Heart left ventricle (tissue), 13 donors: ENCODE results near the gene CLCN4.

ENCODE experiments used
- POLR2A ChIP-seq, 2 donors: fragments of 450-650 bp; IDR thresholded peaks; one replicate each; pipeline ENCODE4 v1.6.1; 2017; ENCODE audit warnings: antibody characterized with exemption in 2 of 2, mild to moderate bottlenecking in 2 of 2, moderate library complexity in 2 of 2
- TF ChIP-seq, protein P1 (sequence below), 12 donors: fragments of 200-600 bp; sonication (generic) in 4 of 12; IDR thresholded peaks; one replicate each; pipeline versions ENCODE4 v1.5.0 to v1.8.0; 2018 to 2022; ENCODE audit warnings: antibody characterized with exemption in 12 of 12, mild to moderate bottlenecking in 5 of 12
- donor health status: ischemic (EF 13 %, LVEDD 7.1; RV severe dilation, severe dysfunction).
- donor health status: DM: no; HTN: yes; CAD: no.
- donor health status: DM: no; HTN: no; CAD: no.
- donor health status: ischemic (EF 25% LVEDD 6.9; RV normal size, moderate dysfunction).
- donor health status: ischemic (EF 25% LVEDD 5.7; RV mildly dilated, moderate dysfunction).
- donor health status: ischemic (EF 35%, LVEDD 5.7; RV mildly dilated, moderate dysfunction).
- donor health status: nonischemic (EF 11% LVEDD 7.7; RV severe dilation, severe dysfunction).
- donor health status: DM: yes; HTN: yes; CAD: no.
- donor health status: PGD.
- donor health status: ischemic (EF 29% LVEDD 5.4; RV normal size, mild dysfunction).
- donor health status: nonischemic (EF 23%, LVEDD 6.1; RV moderate dilation, normal function).

DNA sequence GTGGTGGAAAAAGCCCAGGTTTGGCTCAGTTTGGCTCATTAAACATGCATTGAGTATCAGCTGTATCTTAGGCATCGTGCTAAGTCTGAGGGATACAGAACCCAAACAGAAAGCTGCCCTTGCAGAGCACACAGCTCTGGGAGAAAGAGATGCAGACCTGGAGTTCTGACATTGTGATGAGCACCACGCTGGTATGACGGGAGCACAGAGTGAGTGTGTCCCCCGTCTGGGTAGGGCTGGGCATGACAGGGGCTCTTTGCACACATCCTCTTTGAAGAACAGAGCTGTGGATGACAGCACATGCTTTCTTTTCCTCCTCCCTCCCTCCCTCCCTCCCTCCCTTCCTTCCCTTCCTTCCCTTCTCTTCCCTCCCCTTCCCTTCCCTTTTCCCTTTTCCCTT lies 52.2 kb downstream of the CLCN4 start:
- TF ChIP-seq, protein P1, sequence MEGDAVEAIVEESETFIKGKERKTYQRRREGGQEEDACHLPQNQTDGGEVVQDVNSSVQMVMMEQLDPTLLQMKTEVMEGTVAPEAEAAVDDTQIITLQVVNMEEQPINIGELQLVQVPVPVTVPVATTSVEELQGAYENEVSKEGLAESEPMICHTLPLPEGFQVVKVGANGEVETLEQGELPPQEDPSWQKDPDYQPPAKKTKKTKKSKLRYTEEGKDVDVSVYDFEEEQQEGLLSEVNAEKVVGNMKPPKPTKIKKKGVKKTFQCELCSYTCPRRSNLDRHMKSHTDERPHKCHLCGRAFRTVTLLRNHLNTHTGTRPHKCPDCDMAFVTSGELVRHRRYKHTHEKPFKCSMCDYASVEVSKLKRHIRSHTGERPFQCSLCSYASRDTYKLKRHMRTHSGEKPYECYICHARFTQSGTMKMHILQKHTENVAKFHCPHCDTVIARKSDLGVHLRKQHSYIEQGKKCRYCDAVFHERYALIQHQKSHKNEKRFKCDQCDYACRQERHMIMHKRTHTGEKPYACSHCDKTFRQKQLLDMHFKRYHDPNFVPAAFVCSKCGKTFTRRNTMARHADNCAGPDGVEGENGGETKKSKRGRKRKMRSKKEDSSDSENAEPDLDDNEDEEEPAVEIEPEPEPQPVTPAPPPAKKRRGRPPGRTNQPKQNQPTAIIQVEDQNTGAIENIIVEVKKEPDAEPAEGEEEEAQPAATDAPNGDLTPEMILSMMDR (IDR thresholded peaks at IDR 0.05), result no peak
- TF ChIP-seq POLR2A (IDR thresholded peaks at IDR 0.05), result no peak
